DND-41 (cell line): ENCODE measurements around the gene PRSS38.

Experiments
- ATAC-seq: fragments of 200-7000 bp; cut with Tn5 transposase; 3 replicates; pipeline ENCODE4 v1.9.1; 2021; ENCODE audit warnings: low read depth; ENCODE audit not compliant: insufficient read depth
- DNase-seq: peaks from one replicate; pipeline ENCODE4 v3.0.0-alpha.2; 2020
- H2AFZ ChIP-seq: 2 replicates; pipeline ENCODE4 v1.6.0; 2012; ENCODE audit warnings: low read depth, low read length
- H3K27ac ChIP-seq: 2 replicates; pipeline ENCODE4 v1.5.1; 2012; ENCODE audit warnings: low read length, inconsistent platforms
- H3K27me3 ChIP-seq: fragments of 200-600 bp; sonication (generic); 2 replicates; pipeline ENCODE4 v1.6.0; 2012; ENCODE audit warnings: low read length, mild to moderate bottlenecking, inconsistent platforms; ENCODE audit not compliant: insufficient read depth, poor library complexity
- H3K36me3 ChIP-seq: 2 replicates; pipeline ENCODE4 v1.5.1; 2012; ENCODE audit warnings: low read length, inconsistent platforms; ENCODE audit not compliant: insufficient read depth
- H3K4me1 ChIP-seq: 2 replicates; pipeline ENCODE4 v1.5.1; 2012; ENCODE audit warnings: mild to moderate bottlenecking, low read length; ENCODE audit not compliant: insufficient read depth
- H3K4me2 ChIP-seq: 2 replicates; pipeline ENCODE4 v1.6.0; 2012; ENCODE audit warnings: mild to moderate bottlenecking, moderate library complexity, low read length, inconsistent platforms; ENCODE audit not compliant: insufficient read depth
- H3K4me3 ChIP-seq, 2 experiments: fragments of 200-600 bp in 1 of 2; shearing (Covaris generic) in 1 of 2; 2 replicates each; pipeline ENCODE4 v1.5.1; 2012 to 2016; ENCODE audit warnings: inconsistent platforms in 2 of 2, low read length in 2 of 2, mild to moderate bottlenecking in 2 of 2, low read depth in 1 of 2, moderate library complexity in 1 of 2
- H3K79me2 ChIP-seq: 2 replicates; pipeline ENCODE4 v1.6.0; 2012; ENCODE audit warnings: low read length, inconsistent platforms; ENCODE audit not compliant: insufficient read depth
- H3K9ac ChIP-seq: 2 replicates; pipeline ENCODE4 v1.6.0; 2012; ENCODE audit warnings: low read depth, mild to moderate bottlenecking, inconsistent platforms, low read length, moderate library complexity
- H3K9me3 ChIP-seq: 2 replicates; pipeline ENCODE4 v1.5.1; 2012; ENCODE audit warnings: low read length, moderate library complexity, mild to moderate bottlenecking, inconsistent platforms; ENCODE audit not compliant: insufficient read depth, severe bottlenecking
- H4K20me1 ChIP-seq: 2 replicates; pipeline ENCODE4 v1.6.0; 2012; ENCODE audit warnings: low read length; ENCODE audit not compliant: insufficient read depth
- CTCF ChIP-seq: IDR thresholded peaks from 2 replicates; pipeline ENCODE4 v1.5.1; 2012; ENCODE audit warnings: borderline replicate concordance, low read length, moderate library complexity, mild to moderate bottlenecking; ENCODE audit not compliant: poor library complexity, severe bottlenecking; ENCODE audit errors: extremely low read depth
- EZH2 ChIP-seq: IDR thresholded peaks from 3 replicates; pipeline ENCODE4 v1.6.1; 2012; ENCODE audit warnings: borderline replicate concordance, low read depth, mild to moderate bottlenecking, moderate library complexity, low read length, inconsistent platforms; ENCODE audit not compliant: severe bottlenecking

The PRSS38 gene

DNA sequence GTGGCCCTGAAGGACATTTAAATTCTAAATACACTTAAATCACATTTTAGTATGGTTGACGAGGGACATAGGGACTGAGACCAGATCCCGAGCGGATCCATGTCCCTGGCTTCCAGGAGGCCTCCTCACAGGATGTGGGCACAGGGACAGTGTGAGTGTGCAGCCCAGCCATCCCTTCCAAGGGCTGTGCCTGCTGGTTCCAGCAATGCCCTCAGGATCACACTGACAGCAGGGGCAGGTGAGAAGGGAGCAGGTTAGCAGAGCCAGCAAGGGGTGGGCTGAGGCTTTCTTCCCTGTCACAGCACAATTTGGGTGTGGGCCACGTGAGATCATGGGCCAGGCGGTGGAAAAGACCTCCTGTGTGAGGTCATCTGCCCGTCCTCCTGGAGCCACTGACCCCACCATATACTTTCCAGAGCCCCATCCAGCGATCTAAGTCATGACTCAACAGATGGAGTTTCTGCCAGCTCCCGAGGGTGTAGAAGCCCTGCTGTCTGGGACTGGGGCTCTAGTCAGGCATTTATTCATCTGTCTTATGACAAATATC, 37.0 kb upstream of the PRSS38 start:
- DNase-seq (no peak), ATAC-seq (no peak)
- peaks cover 67% of the 10 kb centered on the region for H3K36me3 ChIP-seq
- H3K9me3 ChIP-seq, result no peaks in the 10 kb centered on the region
- H3K9ac ChIP-seq, result no peak overlapping the region
- H3K79me2 ChIP-seq, result no peaks in the 10 kb centered on the region
- H3K27ac ChIP-seq, result no peak overlapping the region
- no peaks in the 10 kb centered on the region for H3K27me3 ChIP-seq
- H3K4me2 ChIP-seq, result no peak overlapping the region
- H3K4me3 ChIP-seq, result no peak overlapping the region
- TF ChIP-seq CTCF (no peak), EZH2 (no peak)
- H3K4me1 ChIP-seq, result no peaks in the 10 kb centered on the region
- peaks cover 16% of the 10 kb centered on the region; the same call in 1 of the 2 replicates for H4K20me1 ChIP-seq
- H2AFZ ChIP-seq, result no peak overlapping the region

DNA sequence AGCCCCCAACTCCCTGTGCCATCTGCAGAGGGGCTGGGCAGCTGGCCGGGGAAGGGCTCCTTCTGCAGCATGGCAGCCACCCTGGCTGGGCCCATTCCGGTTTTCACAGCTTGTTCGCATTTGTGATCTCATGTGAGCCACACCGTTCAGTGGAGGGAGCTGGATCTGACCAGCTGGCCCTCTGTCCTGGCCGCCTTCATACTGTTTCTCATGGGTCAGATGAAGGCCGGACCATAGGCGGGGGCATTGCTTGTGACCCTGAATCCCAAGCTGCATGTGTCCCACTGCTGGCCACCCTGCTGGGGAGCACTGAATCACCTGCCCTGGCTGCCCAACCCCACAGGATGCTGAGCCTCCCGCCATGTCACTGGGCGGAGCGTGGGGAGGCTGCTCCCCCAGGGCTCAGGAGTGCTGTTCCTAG, 36.4 kb upstream of the PRSS38 start:
- H3K9ac ChIP-seq, result no peak overlapping the region
- H3K4me2 ChIP-seq, result no peak overlapping the region
- peaks cover 16% of the 10 kb centered on the region; the same call in 1 of the 2 replicates for H4K20me1 ChIP-seq
- ATAC-seq (no peak), DNase-seq (no peak)
- H2AFZ ChIP-seq, result no peak overlapping the region
- H3K79me2 ChIP-seq, result no peaks in the 10 kb centered on the region
- H3K36me3 ChIP-seq, result peaks cover 62% of the 10 kb centered on the region
- H3K27ac ChIP-seq, result no peak overlapping the region
- TF ChIP-seq EZH2, result no peak
- no peak for TF ChIP-seq CTCF
- H3K4me1 ChIP-seq, result no peaks in the 10 kb centered on the region
- H3K9me3 ChIP-seq, result no peaks in the 10 kb centered on the region
- H3K4me3 ChIP-seq, result no peak overlapping the region
- no peaks in the 10 kb centered on the region for H3K27me3 ChIP-seq

DNA sequence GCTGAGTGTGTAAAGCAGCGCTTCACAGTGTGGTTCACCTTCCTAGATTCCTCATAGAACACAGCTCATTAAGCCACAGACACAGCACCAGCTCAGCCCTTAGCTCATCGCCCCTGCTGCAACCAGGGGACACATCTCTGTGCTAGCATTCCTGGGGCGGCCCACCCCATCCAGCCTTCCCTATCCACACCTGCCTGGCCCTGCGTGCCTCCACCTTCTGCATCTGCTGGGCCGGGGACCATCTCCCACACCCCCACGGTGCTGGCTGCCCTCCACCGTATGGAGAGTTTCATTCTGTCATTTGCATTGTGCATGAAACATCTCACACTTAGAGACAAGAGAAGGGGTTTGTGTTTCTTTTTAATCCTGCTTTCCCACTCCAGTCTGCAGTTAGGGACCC, 35.8 kb upstream of the PRSS38 start:
- Histone ChIP-seq H3K4me1 (no peaks in the 10 kb centered on the region), H3K4me3 (no peak overlapping the region)

More for the DNA sequence above, 35.8 kb upstream of the PRSS38 start:
- no peak overlapping the region for H3K27ac ChIP-seq
- no peaks in the 10 kb centered on the region for H3K9me3 ChIP-seq
- H3K27me3 ChIP-seq, result no peaks in the 10 kb centered on the region
- DNase-seq (no peak), ATAC-seq (no peak)
- H3K36me3 ChIP-seq, result peaks cover 55% of the 10 kb centered on the region
- H2AFZ ChIP-seq, result no peak overlapping the region
- no peaks in the 10 kb centered on the region for H3K79me2 ChIP-seq
- H4K20me1 ChIP-seq, result peaks cover 16% of the 10 kb centered on the region; the same call in 1 of the 2 replicates
- no peak overlapping the region for H3K9ac ChIP-seq
- TF ChIP-seq EZH2 (no peak), CTCF (no peak)
- no peak overlapping the region for H3K4me2 ChIP-seq
